ENCODE measurements around the gene PDZD8.

DNA sequence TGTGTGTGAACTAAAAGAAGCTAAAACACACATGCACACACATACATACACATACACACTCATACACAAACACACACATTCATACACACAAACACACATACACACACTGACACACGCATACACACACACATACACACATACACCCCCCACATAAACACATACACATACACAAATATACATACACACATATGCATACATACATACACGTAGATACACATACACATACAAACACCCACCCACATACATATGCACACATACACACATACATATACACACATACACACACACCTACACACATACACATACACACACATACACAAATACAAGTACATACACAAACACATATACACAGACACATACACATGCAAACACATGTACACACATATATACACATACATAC is 106.3 kb downstream of the PDZD8 start:
- TF ChIP-seq EZH2 (IDR thresholded peaks at IDR 0.05; ENCODE audit: insufficient read depth, poor library complexity, severe bottlenecking) (no peak), EZH2phosphoT487 (IDR thresholded peaks at IDR 0.05; ENCODE audit: insufficient read depth, low read depth) (no peak)

Data from GM23248 (cell line).